NB4 (cell line): ENCODE data around the gene NUAK2.

Experiments
- MYC ChIP-seq: IDR thresholded peaks from 2 replicates; pipeline ENCODE4 v1.6.1; 2011; ENCODE audit warnings: low read depth, low read length
- POLR2A ChIP-seq: IDR thresholded peaks from 2 replicates; pipeline ENCODE4 v1.6.1; 2011; ENCODE audit warnings: mild to moderate bottlenecking; ENCODE audit not compliant: insufficient read length; ENCODE audit errors: extremely low read depth
- TF ChIP-seq, protein P1 (sequence below): IDR thresholded peaks from one replicate; pipeline ENCODE4 v1.5.1; 2012; ENCODE audit warnings: low read depth, low read length
- TF ChIP-seq, protein P2 (sequence below): IDR thresholded peaks from 2 replicates; pipeline ENCODE4 v1.6.1; 2011; ENCODE audit warnings: low read depth, low read length

DNA sequence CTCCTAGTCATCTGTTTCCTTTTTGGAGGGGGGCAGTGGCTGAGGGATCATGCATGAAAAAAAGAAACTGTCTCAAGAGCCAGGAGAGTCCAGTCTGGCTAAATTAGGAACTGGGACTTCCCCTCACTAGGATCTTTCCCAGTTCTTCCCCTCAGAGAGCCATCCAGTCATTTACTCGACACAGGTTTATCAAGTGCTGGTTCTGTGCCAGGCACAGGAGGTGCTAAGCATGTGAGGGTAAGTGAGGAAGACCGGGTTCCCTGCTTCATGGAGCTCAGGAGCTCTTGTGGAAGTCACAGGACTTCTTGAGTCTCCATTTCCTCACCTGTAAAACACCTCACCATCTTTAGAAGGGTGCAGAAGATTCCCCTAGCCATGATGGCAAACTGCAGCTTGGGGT is 8.6 kb upstream of the NUAK2 start:
- TF ChIP-seq POLR2A (no peak), MYC (no peak)
- TF ChIP-seq, protein P1, sequence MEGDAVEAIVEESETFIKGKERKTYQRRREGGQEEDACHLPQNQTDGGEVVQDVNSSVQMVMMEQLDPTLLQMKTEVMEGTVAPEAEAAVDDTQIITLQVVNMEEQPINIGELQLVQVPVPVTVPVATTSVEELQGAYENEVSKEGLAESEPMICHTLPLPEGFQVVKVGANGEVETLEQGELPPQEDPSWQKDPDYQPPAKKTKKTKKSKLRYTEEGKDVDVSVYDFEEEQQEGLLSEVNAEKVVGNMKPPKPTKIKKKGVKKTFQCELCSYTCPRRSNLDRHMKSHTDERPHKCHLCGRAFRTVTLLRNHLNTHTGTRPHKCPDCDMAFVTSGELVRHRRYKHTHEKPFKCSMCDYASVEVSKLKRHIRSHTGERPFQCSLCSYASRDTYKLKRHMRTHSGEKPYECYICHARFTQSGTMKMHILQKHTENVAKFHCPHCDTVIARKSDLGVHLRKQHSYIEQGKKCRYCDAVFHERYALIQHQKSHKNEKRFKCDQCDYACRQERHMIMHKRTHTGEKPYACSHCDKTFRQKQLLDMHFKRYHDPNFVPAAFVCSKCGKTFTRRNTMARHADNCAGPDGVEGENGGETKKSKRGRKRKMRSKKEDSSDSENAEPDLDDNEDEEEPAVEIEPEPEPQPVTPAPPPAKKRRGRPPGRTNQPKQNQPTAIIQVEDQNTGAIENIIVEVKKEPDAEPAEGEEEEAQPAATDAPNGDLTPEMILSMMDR, result no peak
- TF ChIP-seq, protein P2, sequence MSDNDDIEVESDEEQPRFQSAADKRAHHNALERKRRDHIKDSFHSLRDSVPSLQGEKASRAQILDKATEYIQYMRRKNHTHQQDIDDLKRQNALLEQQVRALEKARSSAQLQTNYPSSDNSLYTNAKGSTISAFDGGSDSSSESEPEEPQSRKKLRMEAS, result no peak
